Upper lobe of right lung (tissue), 1 donor: ENCODE measurements around the gene LPAR1. TPM values are rescaled to one million over a fixed set of nuclear protein-coding genes. Genes with fewer than 3 reads are reported as not detected.

Experiments
- ATAC-seq: fragments of 200-7000 bp; cut with Tn5 transposase; one replicate; pipeline ENCODE4 v1.9.1; 2020; ENCODE audit warnings: mild to moderate bottlenecking, moderate library complexity
- DNase-seq: peaks from one replicate; pipeline ENCODE4 v3.0.0-alpha.2; 2020
- H3K27ac ChIP-seq: fragments of 200-600 bp; one replicate; pipeline ENCODE4 v1.8.0; 2022
- H3K27me3 ChIP-seq: fragments of 200-600 bp; one replicate; pipeline ENCODE4 v1.8.0; 2022; ENCODE audit warnings: mild to moderate bottlenecking
- H3K36me3 ChIP-seq: fragments of 200-600 bp; one replicate; pipeline ENCODE4 v1.8.0; 2022
- H3K4me1 ChIP-seq: fragments of 200-600 bp; one replicate; pipeline ENCODE4 v1.8.0; 2022
- H3K4me3 ChIP-seq: fragments of 200-600 bp; one replicate; pipeline ENCODE4 v1.8.0; 2022; ENCODE audit warnings: mild to moderate bottlenecking
- H3K9me3 ChIP-seq: fragments of 200-600 bp; one replicate; pipeline ENCODE4 v1.8.0; 2022
- CTCF ChIP-seq: fragments of 200-600 bp; IDR thresholded peaks from one replicate; pipeline ENCODE4 v1.8.0; 2022; ENCODE audit warnings: antibody characterized with exemption
- intact Hi-C: fragments of 100-400 bp; cut with DNase I; formaldehyde crosslinking; loops from one replicate; pipeline ENCODE4 v1.11.0; 2022
- total RNA-seq: library from RNA; stranded (reverse); fragmentation: NEBNext Ultra II Directional; extraction: Animal tissue kit (Norgen Biotek cat#: 25700); gene quantifications from one replicate; pipeline ENCODE4 v1.2.1, GENCODE V29; 2021
- donor health status: DM: no; HTN: yes; CAD: no; lungs with severe emphysema.

LPAR1 gene
- total RNA-seq, 1 donor from 2014 or later, result 18.2 TPM

- ATAC-seq, result no peak
Observed at GRCh38 chr9:110918316-110919049, 119.8 kb downstream of the LPAR1 start.

GRCh38 chr9:110916403-110916802, 121.9 kb downstream of the LPAR1 start:
- no peak overlapping the region for H3K4me3 ChIP-seq
- intact Hi-C loops, result no loop called here
- ATAC-seq, result no peak
- H3K27ac ChIP-seq, result no peak overlapping the region
- TF ChIP-seq CTCF, result no peak
- peaks cover 6% of the 10 kb centered on the region for H3K4me1 ChIP-seq
- no peaks in the 10 kb centered on the region for H3K9me3 ChIP-seq
- no peaks in the 10 kb centered on the region for H3K36me3 ChIP-seq
- H3K27me3 ChIP-seq, result no peaks in the 10 kb centered on the region
- no peak for DNase-seq

More at GRCh38 chr9:110918316-110919049, 119.8 kb downstream of the LPAR1 start:
- DNase-seq, result no peak
- Histone ChIP-seq H3K36me3 (no peaks in the 10 kb centered on the region), H3K27ac (no peak overlapping the region), H3K9me3 (no peaks in the 10 kb centered on the region), H3K4me1 (peaks cover 6% of the 10 kb centered on the region), H3K4me3 (no peak overlapping the region), H3K27me3 (no peaks in the 10 kb centered on the region)
- intact Hi-C loops, result no loop called here
- TF ChIP-seq CTCF, result no peak

GRCh38 chr9:110912419-110913291, 125.6 kb downstream of the LPAR1 start:
- Histone ChIP-seq H3K4me3 (no peak overlapping the region), H3K27me3 (no peaks in the 10 kb centered on the region), H3K36me3 (no peaks in the 10 kb centered on the region), H3K4me1 (no peaks in the 10 kb centered on the region), H3K9me3 (peaks cover 18% of the 10 kb centered on the region), H3K27ac (peak overlapping the region; percentile 4)
- no peak for DNase-seq
- TF ChIP-seq CTCF, result no peak
- intact Hi-C loops, result no loop called here
- ATAC-seq, result peak; percentile 59

GRCh38 chr9:110911659-110912418, 126.4 kb downstream of the LPAR1 start:
- peaks cover 18% of the 10 kb centered on the region for H3K9me3 ChIP-seq
- H3K4me1 ChIP-seq, result no peaks in the 10 kb centered on the region
- no peak overlapping the region for H3K4me3 ChIP-seq
- no peaks in the 10 kb centered on the region for H3K27me3 ChIP-seq
- TF ChIP-seq CTCF, result no peak
- intact Hi-C loops, result no loop called here
- no peak for DNase-seq
- H3K27ac ChIP-seq, result peak overlapping the region; percentile 20
- no peaks in the 10 kb centered on the region for H3K36me3 ChIP-seq
- no peak for ATAC-seq

GRCh38 chr9:110908894-110909293, 129.4 kb downstream of the LPAR1 start:
- intact Hi-C loops, result no loop called here
- no peaks in the 10 kb centered on the region for H3K4me1 ChIP-seq
- ATAC-seq, result no peak

More at GRCh38 chr9:110908894-110909293, 129.4 kb downstream of the LPAR1 start:
- Histone ChIP-seq H3K4me3 (no peak overlapping the region), H3K36me3 (no peaks in the 10 kb centered on the region), H3K27ac (no peak overlapping the region), H3K9me3 (peaks cover 18% of the 10 kb centered on the region), H3K27me3 (no peaks in the 10 kb centered on the region)
- TF ChIP-seq CTCF, result no peak
- DNase-seq, result no peak
